HepG2 (cell line): ENCODE measurements around the gene CCN2. TPM values are rescaled to one million over a fixed set of nuclear protein-coding genes. Genes with fewer than 3 reads are reported as not detected.

Source experiments
- ARID2 ChIP-seq: sonication (generic); formaldehyde crosslinking; IDR thresholded peaks from 2 replicates; pipeline ENCODE4 v1.8.1; 2022; ENCODE audit warnings: mild to moderate bottlenecking, missing genetic modification reagents, borderline replicate concordance
- FOXA1 ChIP-seq, 2 experiments: fragments of 450-650 bp in 1 of 2; sonication (generic) in 1 of 2; formaldehyde crosslinking in 1 of 2; IDR thresholded peaks; 2 replicates each; pipeline versions ENCODE4 v1.4.0 to v1.6.1; 2016 to 2020; ENCODE audit warnings: missing genetic modification reagents in 1 of 2
- FOXJ3 ChIP-seq: sonication (generic); formaldehyde crosslinking; IDR thresholded peaks from 2 replicates; pipeline ENCODE4 v1.4.0; 2020; ENCODE audit warnings: missing genetic modification reagents, mild to moderate bottlenecking, borderline replicate concordance
- MED1 ChIP-seq: sonication (generic); formaldehyde crosslinking; IDR thresholded peaks from 2 replicates; pipeline ENCODE4 v1.4.0; 2020; ENCODE audit warnings: missing genetic modification reagents
- MEIS1 ChIP-seq: sonication (generic); formaldehyde crosslinking; IDR thresholded peaks from 2 replicates; pipeline ENCODE4 v1.9.0; 2021; ENCODE audit warnings: mild to moderate bottlenecking, missing genetic modification reagents, moderate library complexity, borderline replicate concordance
- MTA1 ChIP-seq: sonication (generic); formaldehyde crosslinking; IDR thresholded peaks from 2 replicates; pipeline ENCODE4 v1.4.0; 2020; ENCODE audit warnings: missing genetic modification reagents, mild to moderate bottlenecking, borderline replicate concordance
- NR2F6 ChIP-seq, 2 experiments: IDR thresholded peaks; 2 replicates each; pipeline ENCODE4 v1.6.1; 2016; ENCODE audit warnings: antibody characterized with exemption in 1 of 2, mild to moderate bottlenecking in 1 of 2
- PITX1 ChIP-seq: sonication (generic); formaldehyde crosslinking; IDR thresholded peaks from 2 replicates; pipeline ENCODE4 v1.5.1; 2020; ENCODE audit warnings: mild to moderate bottlenecking, missing genetic modification reagents
- THYN1 ChIP-seq: sonication (generic); formaldehyde crosslinking; IDR thresholded peaks from 2 replicates; pipeline ENCODE4 v1.8.1; 2023; ENCODE audit warnings: low read depth, mild to moderate bottlenecking, moderate library complexity, missing genetic modification reagents, borderline replicate concordance
- YEATS4 ChIP-seq: sonication (generic); formaldehyde crosslinking; IDR thresholded peaks from 2 replicates; pipeline ENCODE4 v1.4.0; 2020; ENCODE audit warnings: missing genetic modification reagents, borderline replicate concordance
- ZNF12 ChIP-seq: sonication (generic); formaldehyde crosslinking; IDR thresholded peaks from 2 replicates; pipeline ENCODE4 v1.5.0; 2020; ENCODE audit warnings: missing genetic modification reagents
- ZNF782 ChIP-seq: sonication (generic); formaldehyde crosslinking; IDR thresholded peaks from 2 replicates; pipeline ENCODE4 v1.4.0; 2020; ENCODE audit warnings: missing genetic modification reagents, mild to moderate bottlenecking, borderline replicate concordance
- ZNF878 ChIP-seq: sonication (generic); formaldehyde crosslinking; IDR thresholded peaks from 2 replicates; pipeline ENCODE4 v1.8.1; 2023; ENCODE audit warnings: mild to moderate bottlenecking, missing genetic modification reagents, moderate library complexity
- polyA plus RNA-seq, 8 experiments: library from polyadenylated mRNA; depleted of rRNA in 3 of 8; stranded (reverse) in 7 of 8; unstranded in 1 of 8; fragments of >200 nt; fragmentation: Illumina TruSeq in 4 of 8; extraction: Trizol in 4 of 8; gene quantifications; 2 replicates each; pipeline versions ENCODE4 v1.2.1 to v1.2.3, GENCODE V29; 2011 to 2016; ENCODE audit warnings: low read depth in 4 of 8, missing spikeins in 1 of 8, mixed read lengths in 1 of 8; ENCODE audit not compliant: insufficient read depth in 1 of 8
- total RNA-seq, 5 experiments: library from RNA; depleted of rRNA; stranded (reverse); fragments of >200 nt; fragmentation: Illumina TruSeq; extraction: Trizol; gene quantifications; 2 replicates each; pipeline ENCODE4 v1.2.3, GENCODE V29; 2016; ENCODE audit warnings: low read depth in 1 of 5
- TF ChIP-seq, protein P1 (sequence below): sonication (generic); IDR thresholded peaks from 2 replicates; pipeline ENCODE4 v1.6.1; 2016; ENCODE audit warnings: low read depth, borderline replicate concordance
- TF ChIP-seq, protein P2 (sequence below): sonication (generic); formaldehyde crosslinking; conservative IDR thresholded peaks from 2 replicates; pipeline ENCODE4 v1.4.0; 2020; ENCODE audit warnings: mild to moderate bottlenecking, missing genetic modification reagents, moderate library complexity
- TF ChIP-seq, protein P3 (sequence below): sonication (generic); formaldehyde crosslinking; conservative IDR thresholded peaks from 2 replicates; pipeline ENCODE4 v1.8.1; 2023; ENCODE audit warnings: missing genetic modification reagents
- TF ChIP-seq, protein P4 (sequence below): sonication (generic); formaldehyde crosslinking; IDR thresholded peaks from 2 replicates; pipeline ENCODE4 v1.9.0; 2022; ENCODE audit warnings: missing genetic modification reagents, mild to moderate bottlenecking, borderline replicate concordance
- TF ChIP-seq, protein P5 (sequence below): sonication (generic); formaldehyde crosslinking; IDR thresholded peaks from 2 replicates; pipeline ENCODE4 v1.5.0; 2020; ENCODE audit warnings: missing genetic modification reagents

Gene CCN2
- total and polyA plus RNA-seq, 2 of the 13 experiments (the other 11 are each of a cell fraction or from before 2014, with no cell fraction given) = 34.7 to 316 TPM

DNA sequence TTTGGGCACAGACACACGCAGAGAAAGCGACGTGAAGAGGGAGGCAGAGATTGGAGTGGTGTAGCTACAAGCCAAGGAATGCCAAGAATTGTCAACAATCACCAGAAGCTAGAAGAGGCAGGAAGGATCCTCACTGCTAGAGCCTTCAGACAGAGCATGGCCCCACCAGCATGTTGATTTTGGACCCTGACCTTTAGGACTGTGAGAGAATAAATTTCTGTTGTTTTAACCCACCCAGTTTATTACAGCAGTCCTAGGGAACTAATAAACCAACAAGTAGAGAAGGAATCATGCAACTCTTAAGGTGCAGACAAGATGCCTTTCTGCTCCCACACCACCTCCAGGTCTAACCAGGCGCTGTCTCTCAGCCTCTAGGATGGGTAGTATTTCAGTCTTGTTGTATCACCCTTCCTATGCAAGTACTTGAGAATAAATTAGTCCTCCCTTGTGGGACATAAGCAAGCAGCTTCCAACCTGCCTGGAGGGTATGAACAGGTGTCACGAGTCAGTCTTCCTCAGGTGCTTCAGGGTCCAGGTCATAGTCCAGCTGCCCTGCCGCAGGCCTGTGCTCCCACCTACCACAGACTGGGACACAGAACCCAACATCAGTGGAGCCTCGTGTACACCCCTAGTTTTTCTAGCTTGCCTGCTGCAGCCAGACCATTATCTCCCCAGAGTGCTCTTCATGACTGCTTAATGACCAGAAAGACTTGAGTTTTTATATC, 46.4 kb upstream of the CCN2 start (continued):
- TF ChIP-seq FOXJ3 (CRISPR knock-in tag) (0 out of 2 replicates have a peak, but pooled peaks have one; percentile 63), MED1 (peak; percentile 61; the same call in 1 of the 2 replicates), MEIS1 (CRISPR knock-in tag) (0 out of 2 replicates have a peak, but pooled peaks have one; percentile 66), ZNF782 (CRISPR knock-in tag) (peak; percentile 84; the same call in 1 of the 2 replicates), ZNF878 (CRISPR knock-in tag) (0 out of 2 replicates have a peak, but pooled peaks have one; percentile 31), FOXA1 (IDR thresholded peaks at IDR 0.05) (no peak), FOXA1 (CRISPR knock-in tag; IDR thresholded peaks at IDR 0.05) (peak; percentile 39; the same call in 1 of the 2 replicates), MTA1 (CRISPR knock-in tag) (0 out of 2 replicates have a peak, but pooled peaks have one; percentile 30), PITX1 (CRISPR knock-in tag) (no peak), NR2F6 (IDR thresholded peaks at IDR 0.05) (0 out of 2 replicates have a peak, but pooled peaks have one; percentile 7), NR2F6 (CRISPR knock-in tag; IDR thresholded peaks at IDR 0.05) (peak; percentile 31; the same call in 1 of the 2 replicates), YEATS4 (CRISPR knock-in tag) (peak; percentile 19; the same call in 1 of the 2 replicates), ZNF12 (0 out of 2 replicates have a peak, but pooled peaks have one; percentile 19), ARID2 (CRISPR knock-in tag) (0 out of 2 replicates have a peak, but pooled peaks have one; percentile 31), THYN1 (CRISPR knock-in tag) (0 out of 2 replicates have a peak, but pooled peaks have one; percentile 62)
- TF ChIP-seq, protein P1, sequence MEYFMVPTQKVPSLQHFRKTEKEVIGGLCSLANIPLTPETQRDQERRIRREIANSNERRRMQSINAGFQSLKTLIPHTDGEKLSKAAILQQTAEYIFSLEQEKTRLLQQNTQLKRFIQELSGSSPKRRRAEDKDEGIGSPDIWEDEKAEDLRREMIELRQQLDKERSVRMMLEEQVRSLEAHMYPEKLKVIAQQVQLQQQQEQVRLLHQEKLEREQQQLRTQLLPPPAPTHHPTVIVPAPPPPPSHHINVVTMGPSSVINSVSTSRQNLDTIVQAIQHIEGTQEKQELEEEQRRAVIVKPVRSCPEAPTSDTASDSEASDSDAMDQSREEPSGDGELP = 0 out of 2 replicates have a peak, but pooled peaks have one; percentile 37
- TF ChIP-seq, protein P2, sequence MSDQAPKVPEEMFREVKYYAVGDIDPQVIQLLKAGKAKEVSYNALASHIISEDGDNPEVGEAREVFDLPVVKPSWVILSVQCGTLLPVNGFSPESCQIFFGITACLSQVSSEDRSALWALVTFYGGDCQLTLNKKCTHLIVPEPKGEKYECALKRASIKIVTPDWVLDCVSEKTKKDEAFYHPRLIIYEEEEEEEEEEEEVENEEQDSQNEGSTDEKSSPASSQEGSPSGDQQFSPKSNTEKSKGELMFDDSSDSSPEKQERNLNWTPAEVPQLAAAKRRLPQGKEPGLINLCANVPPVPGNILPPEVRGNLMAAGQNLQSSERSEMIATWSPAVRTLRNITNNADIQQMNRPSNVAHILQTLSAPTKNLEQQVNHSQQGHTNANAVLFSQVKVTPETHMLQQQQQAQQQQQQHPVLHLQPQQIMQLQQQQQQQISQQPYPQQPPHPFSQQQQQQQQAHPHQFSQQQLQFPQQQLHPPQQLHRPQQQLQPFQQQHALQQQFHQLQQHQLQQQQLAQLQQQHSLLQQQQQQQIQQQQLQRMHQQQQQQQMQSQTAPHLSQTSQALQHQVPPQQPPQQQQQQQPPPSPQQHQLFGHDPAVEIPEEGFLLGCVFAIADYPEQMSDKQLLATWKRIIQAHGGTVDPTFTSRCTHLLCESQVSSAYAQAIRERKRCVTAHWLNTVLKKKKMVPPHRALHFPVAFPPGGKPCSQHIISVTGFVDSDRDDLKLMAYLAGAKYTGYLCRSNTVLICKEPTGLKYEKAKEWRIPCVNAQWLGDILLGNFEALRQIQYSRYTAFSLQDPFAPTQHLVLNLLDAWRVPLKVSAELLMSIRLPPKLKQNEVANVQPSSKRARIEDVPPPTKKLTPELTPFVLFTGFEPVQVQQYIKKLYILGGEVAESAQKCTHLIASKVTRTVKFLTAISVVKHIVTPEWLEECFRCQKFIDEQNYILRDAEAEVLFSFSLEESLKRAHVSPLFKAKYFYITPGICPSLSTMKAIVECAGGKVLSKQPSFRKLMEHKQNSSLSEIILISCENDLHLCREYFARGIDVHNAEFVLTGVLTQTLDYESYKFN = peak; percentile 47; the same call in 1 of the 2 replicates
- TF ChIP-seq, protein P3, sequence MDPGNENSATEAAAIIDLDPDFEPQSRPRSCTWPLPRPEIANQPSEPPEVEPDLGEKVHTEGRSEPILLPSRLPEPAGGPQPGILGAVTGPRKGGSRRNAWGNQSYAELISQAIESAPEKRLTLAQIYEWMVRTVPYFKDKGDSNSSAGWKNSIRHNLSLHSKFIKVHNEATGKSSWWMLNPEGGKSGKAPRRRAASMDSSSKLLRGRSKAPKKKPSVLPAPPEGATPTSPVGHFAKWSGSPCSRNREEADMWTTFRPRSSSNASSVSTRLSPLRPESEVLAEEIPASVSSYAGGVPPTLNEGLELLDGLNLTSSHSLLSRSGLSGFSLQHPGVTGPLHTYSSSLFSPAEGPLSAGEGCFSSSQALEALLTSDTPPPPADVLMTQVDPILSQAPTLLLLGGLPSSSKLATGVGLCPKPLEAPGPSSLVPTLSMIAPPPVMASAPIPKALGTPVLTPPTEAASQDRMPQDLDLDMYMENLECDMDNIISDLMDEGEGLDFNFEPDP (CRISPR knock-in tag) = no peak
- TF ChIP-seq, protein P4, sequence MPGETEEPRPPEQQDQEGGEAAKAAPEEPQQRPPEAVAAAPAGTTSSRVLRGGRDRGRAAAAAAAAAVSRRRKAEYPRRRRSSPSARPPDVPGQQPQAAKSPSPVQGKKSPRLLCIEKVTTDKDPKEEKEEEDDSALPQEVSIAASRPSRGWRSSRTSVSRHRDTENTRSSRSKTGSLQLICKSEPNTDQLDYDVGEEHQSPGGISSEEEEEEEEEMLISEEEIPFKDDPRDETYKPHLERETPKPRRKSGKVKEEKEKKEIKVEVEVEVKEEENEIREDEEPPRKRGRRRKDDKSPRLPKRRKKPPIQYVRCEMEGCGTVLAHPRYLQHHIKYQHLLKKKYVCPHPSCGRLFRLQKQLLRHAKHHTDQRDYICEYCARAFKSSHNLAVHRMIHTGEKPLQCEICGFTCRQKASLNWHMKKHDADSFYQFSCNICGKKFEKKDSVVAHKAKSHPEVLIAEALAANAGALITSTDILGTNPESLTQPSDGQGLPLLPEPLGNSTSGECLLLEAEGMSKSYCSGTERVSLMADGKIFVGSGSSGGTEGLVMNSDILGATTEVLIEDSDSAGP (CRISPR knock-in tag) = 0 out of 2 replicates have a peak, but pooled peaks have one; percentile 18
- TF ChIP-seq, protein P5, sequence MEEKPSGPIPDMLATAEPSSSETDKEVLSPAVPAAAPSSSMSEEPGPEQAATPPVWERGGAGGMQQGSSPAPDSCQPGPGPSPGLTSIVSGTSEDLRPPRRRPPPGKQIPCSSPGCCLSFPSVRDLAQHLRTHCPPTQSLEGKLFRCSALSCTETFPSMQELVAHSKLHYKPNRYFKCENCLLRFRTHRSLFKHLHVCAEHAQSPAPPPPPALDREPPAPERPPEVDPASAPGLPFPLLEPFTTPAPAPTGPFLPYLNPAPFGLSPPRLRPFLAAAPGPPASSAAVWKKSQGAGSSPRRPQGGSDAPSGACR = no peak
